HS-27A (cell line): ENCODE measurements around the gene TBC1D4.
"Not testable (repeated sequence)": the region's sequence is repeated elsewhere in the genome, so short reads cannot be mapped to it uniquely, and the experiment has no call there.

Experiments
- DNase-seq: peaks from one replicate; pipeline ENCODE4 v3.0.0-alpha.2; 2012; ENCODE audit warnings: low read depth, missing footprints

Gene TBC1D4

GRCh38 chr13:75319254-75319653 lies 162.7 kb downstream of the TBC1D4 start:
- DNase-seq, result no peak

- DNase-seq, result no peak
These were observed 163.7 kb downstream of the TBC1D4 start for GRCh38 chr13:75318138-75318833.

GRCh38 chr13:75316427-75316826 lies 165.5 kb downstream of the TBC1D4 start:
- DNase-seq, result no peak

- DNase-seq, result no peak
These were observed 169.0 kb downstream of the TBC1D4 start for GRCh38 chr13:75312884-75313520.

- no peak for DNase-seq
These were observed 171.9 kb downstream of the TBC1D4 start for GRCh38 chr13:75309981-75310580.

GRCh38 chr13:75308222-75308621 lies 173.7 kb downstream of the TBC1D4 start:
- no peak for DNase-seq

- no peak for DNase-seq
These were observed 174.5 kb downstream of the TBC1D4 start for GRCh38 chr13:75307370-75307949.

GRCh38 chr13:75306967-75307366 lies 175.0 kb downstream of the TBC1D4 start:
- DNase-seq, result not testable (repeated sequence)

- DNase-seq, result no peak
These were observed 176.9 kb downstream of the TBC1D4 start for GRCh38 chr13:75305059-75305458.

- DNase-seq, result no peak
These were observed 178.7 kb downstream of the TBC1D4 start for GRCh38 chr13:75303263-75303662.

GRCh38 chr13:75302071-75302698 lies 179.8 kb downstream of the TBC1D4 start:
- DNase-seq, result no peak

GRCh38 chr13:75299913-75300862 lies 181.8 kb downstream of the TBC1D4 start:
- no peak for DNase-seq

GRCh38 chr13:75299246-75299645 lies 182.7 kb downstream of the TBC1D4 start:
- DNase-seq, result no peak

- no peak for DNase-seq
These were observed 185.3 kb downstream of the TBC1D4 start for GRCh38 chr13:75296641-75297040.

- DNase-seq, result no peak
These were observed 186.8 kb downstream of the TBC1D4 start for GRCh38 chr13:75295201-75295600.

- DNase-seq, result no peak
These were observed 187.9 kb downstream of the TBC1D4 start for GRCh38 chr13:75294110-75294509.

GRCh38 chr13:75285310-75285709 lies 196.7 kb downstream of the TBC1D4 start:
- no peak for DNase-seq

- no peak for DNase-seq
These were observed 202.1 kb downstream of the TBC1D4 start for GRCh38 chr13:75279834-75280369.

GRCh38 chr13:75273695-75274094 lies 208.3 kb downstream of the TBC1D4 start:
- DNase-seq, result not testable (repeated sequence)

- DNase-seq, result no peak
These were observed 210.1 kb downstream of the TBC1D4 start for GRCh38 chr13:75271846-75272245.

GRCh38 chr13:75268481-75268880 lies 213.5 kb downstream of the TBC1D4 start:
- DNase-seq, result not testable (repeated sequence)
